ENCODE data around the gene SH3GL1. TPM values are rescaled to one million over a fixed set of nuclear protein-coding genes. Genes with fewer than 3 reads are reported as not detected.

Gene SH3GL1
- total RNA-seq, 1 donor from 2014 or later, result 61.4 TPM

- Histone ChIP-seq H3K4me3 (peak overlapping the region in 1 of 2 donors; percentile 1), H3K4me1 (peaks cover 27 to 54% of the 10 kb centered on the region in 2 donors), H3K36me3 (peaks cover 13 to 25% of the 10 kb centered on the region in 2 donors), H3K27ac (peak overlapping the region in 1 of 2 donors; percentile 16), H3K27me3 (no peaks in the 10 kb centered on the region), H3K9me3 (no peaks in the 10 kb centered on the region)
- DNase-seq (ENCODE audit: low spot score in 2 of 2), result no peak
- TF ChIP-seq CTCF (IDR thresholded peaks at IDR 0.05), result no peak
- intact Hi-C loops (cut with DNase I), result no loop called here
Observed at GRCh38 chr19:4369109-4369887, 31.0 kb downstream of the SH3GL1 start.

GRCh38 chr19:4368128-4368820 is 32.1 kb downstream of the SH3GL1 start:
- no peaks in the 10 kb centered on the region for H3K27me3 ChIP-seq
- no peak overlapping the region for H3K4me3 ChIP-seq
- H3K27ac ChIP-seq, result peak overlapping the region in 1 of 2 donors; percentile 20
- no peaks in the 10 kb centered on the region for H3K9me3 ChIP-seq
- no peak for TF ChIP-seq CTCF (IDR thresholded peaks at IDR 0.05)
- intact Hi-C loops (cut with DNase I), result no loop called here
- H3K4me1 ChIP-seq, result peaks cover 17 to 43% of the 10 kb centered on the region in 2 donors
- H3K36me3 ChIP-seq, result peaks cover 22 to 35% of the 10 kb centered on the region in 2 donors
- DNase-seq (ENCODE audit: low spot score in 2 of 2), result no peak

GRCh38 chr19:4367781-4368127 is 32.6 kb downstream of the SH3GL1 start:
- no peak for TF ChIP-seq CTCF (IDR thresholded peaks at IDR 0.05)
- H3K27ac ChIP-seq, result no peak overlapping the region
- no peak for DNase-seq (ENCODE audit: low spot score in 2 of 2)
- H3K27me3 ChIP-seq, result no peaks in the 10 kb centered on the region
- no peaks in the 10 kb centered on the region for H3K9me3 ChIP-seq
- H3K4me3 ChIP-seq, result no peak overlapping the region
- intact Hi-C loops (cut with DNase I), result no loop called here
- peaks cover 12 to 38% of the 10 kb centered on the region in 2 donors for H3K4me1 ChIP-seq
- peaks cover 27 to 40% of the 10 kb centered on the region in 2 donors for H3K36me3 ChIP-seq

- no peak for TF ChIP-seq CTCF (IDR thresholded peaks at IDR 0.05)
- H3K27ac ChIP-seq, result no peak overlapping the region
- peaks cover 7 to 34% of the 10 kb centered on the region in 2 donors for H3K4me1 ChIP-seq
- peaks cover 31 to 44% of the 10 kb centered on the region in 2 donors for H3K36me3 ChIP-seq
- DNase-seq (ENCODE audit: low spot score in 2 of 2), result no peak
- no peaks in the 10 kb centered on the region for H3K9me3 ChIP-seq
- H3K4me3 ChIP-seq, result no peak overlapping the region
- H3K27me3 ChIP-seq, result no peaks in the 10 kb centered on the region
- intact Hi-C loops (cut with DNase I), result no loop called here
Observed at GRCh38 chr19:4367336-4367723, 33.0 kb downstream of the SH3GL1 start.

- Histone ChIP-seq H3K36me3 (peaks cover 37 to 50% of the 10 kb centered on the region in 2 donors), H3K27ac (no peak overlapping the region), H3K4me1 (peaks cover 4 to 29% of the 10 kb centered on the region in 2 donors), H3K9me3 (no peaks in the 10 kb centered on the region), H3K27me3 (no peaks in the 10 kb centered on the region), H3K4me3 (no peak overlapping the region)
- TF ChIP-seq CTCF (IDR thresholded peaks at IDR 0.05), result no peak
- DNase-seq (ENCODE audit: low spot score in 2 of 2), result no peak
- intact Hi-C loops (cut with DNase I), result no loop called here
Observed at GRCh38 chr19:4366666-4367335, 33.5 kb downstream of the SH3GL1 start.
